ENCODE results near the gene MYCL.

GRCh38 chr1:39890273-39890672 lies 11.4 kb downstream of the MYCL start:
- no peak for TF ChIP-seq CTCF (IDR thresholded peaks at IDR 0.05)
- TF ChIP-seq POLR2AphosphoS5 (IDR thresholded peaks at IDR 0.05): no peak

Measured in suprapubic skin (tissue), 3 donors.